EH (cell line): Measurements from ENCODE around the gene OR4M1.
"Not testable (repeated sequence)": the region's sequence is repeated elsewhere in the genome, so short reads cannot be mapped to it uniquely, and the experiment has no call there.

Experiments used
- DNase-seq: peaks from one replicate; pipeline ENCODE4 v3.0.0-alpha.2; 2015; ENCODE audit warnings: low read depth

Gene OR4M1, protein sequence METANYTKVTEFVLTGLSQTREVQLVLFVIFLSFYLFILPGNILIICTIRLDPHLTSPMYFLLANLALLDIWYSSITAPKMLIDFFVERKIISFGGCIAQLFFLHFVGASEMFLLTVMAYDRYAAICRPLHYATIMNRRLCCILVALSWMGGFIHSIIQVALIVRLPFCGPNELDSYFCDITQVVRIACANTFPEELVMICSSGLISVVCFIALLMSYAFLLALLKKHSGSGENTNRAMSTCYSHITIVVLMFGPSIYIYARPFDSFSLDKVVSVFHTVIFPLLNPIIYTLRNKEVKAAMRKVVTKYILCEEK

DNA sequence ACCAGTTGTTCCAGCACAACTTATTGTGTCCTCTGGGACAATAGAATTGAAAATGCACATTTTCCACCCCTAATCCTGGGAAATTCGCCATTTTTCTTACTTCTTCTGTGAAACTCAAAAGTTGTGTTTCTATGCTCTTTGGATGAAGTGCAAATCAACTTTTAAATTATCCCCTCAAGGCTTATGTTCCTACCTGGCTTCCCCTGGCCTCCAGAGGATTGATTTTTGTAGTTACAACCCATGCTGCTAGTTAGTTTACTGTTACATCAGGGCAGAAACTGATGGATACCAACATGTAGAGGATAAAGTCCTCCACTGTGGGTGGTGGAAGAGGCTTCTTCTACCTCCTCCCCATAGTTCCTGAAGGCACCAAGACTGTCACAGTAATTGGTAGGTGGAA, at the start of gene OR4M1:
Gene OR4M1, plus strand, starts transcription at position 301 of the 400 bp plus-strand sequence. CDS start 6,819 bp downstream, outside the sequence.
- DNase-seq, result not testable (repeated sequence)

DNA sequence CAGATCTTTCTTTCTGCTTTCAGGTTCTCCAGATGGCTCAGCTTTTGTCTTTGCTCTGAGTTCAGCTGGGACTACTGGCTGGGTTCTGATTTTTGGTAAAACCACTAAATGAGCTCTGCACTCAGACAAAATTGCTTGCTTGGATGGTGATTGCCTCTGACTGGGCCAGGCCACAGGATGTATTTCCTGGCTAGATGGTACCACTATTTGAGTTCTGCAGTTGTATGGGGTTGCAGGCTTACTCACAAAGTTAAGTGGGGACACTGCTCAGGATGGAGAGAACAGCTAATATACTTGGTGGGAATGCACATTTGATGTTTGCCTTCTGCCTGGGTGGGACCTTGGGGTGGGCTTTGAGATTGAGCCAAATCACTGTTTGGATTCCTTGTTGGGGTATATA, 43.9 kb upstream of the OR4M1 start:
- no peak for DNase-seq

DNA sequence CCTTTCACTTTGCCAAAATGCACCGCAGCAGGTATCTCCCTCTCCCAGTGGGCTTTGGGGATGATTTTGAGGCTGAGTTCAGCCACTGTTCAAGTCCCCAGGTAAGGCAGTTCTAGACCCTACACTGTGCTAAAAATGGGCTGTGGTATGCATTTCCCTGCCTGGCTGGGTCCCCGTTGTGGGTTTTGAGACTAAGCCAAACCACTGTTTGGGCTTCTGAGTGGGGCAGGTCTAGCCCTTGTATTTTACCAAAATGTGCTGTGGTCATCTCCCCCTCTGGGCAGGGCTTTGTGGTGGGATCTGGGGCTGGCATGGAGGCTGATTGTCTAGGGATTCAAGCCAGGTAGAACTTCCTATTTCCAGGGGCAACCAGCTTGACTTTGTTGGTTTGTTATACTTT, 43.5 kb upstream of the OR4M1 start:
- DNase-seq, result no peak

DNA sequence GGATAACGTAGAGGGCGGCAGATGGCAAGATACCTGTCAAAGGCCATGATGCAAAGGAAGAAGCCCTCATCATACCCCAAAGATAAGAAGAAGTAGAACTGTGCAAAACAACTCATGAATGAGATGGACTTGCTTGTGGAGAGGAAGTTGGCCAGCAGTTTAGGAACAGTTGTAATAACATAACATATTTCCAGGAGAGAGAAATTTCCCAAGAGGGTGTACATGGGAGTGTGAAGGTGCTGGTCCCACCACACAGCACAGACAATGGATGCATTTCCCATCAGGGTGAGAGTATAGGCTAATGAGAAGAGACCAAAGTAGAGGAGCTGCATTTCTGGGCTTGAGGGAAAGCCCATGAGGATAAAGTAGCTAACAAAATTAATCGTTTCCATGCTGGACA, 39.4 kb upstream of the OR4M1 start:
- DNase-seq, result not testable (repeated sequence)

DNA sequence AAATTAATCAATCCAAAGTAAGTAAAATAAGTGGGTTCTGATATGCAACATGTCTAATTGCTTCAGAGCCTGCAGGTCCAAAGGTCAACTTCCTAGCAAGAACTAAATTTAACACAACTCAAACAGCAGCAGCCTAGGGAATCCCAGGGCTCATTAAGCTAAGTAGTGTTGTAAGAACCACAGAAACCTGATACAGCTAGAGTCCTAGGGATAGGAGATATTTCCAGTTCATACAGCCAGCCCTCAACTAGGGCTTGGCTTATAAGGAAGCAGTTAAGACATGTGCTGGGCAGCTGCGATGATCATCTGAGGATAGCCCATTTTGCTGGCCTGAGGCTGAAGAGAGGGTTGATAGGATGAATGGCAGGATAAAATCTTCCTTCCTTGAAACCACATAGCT, 30.0 kb upstream of the OR4M1 start, which contains the start of gene OR4Q3:
Gene OR4Q3, plus strand, starts transcription at position 316 of the 400 bp plus-strand sequence.
- no peak for DNase-seq

DNA sequence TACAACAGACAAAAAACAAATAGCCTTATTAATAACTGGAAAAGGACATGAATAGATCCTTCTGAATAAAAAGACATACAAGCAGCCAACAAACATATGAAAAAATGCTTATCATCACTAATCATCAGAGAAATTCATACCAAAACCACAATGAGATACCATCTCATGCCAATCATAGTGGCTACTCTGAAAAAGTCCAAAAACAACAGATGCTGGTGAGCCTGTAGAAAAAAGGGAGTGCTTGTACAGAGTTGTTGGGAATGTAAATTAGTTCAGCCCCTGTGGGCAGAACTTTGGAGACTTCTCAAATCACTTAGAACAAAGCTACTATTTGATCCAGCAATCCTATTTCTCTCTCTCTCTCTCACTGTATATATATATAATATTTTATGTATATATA, 21.0 kb upstream of the OR4M1 start:
- DNase-seq, result not testable (repeated sequence)

DNA sequence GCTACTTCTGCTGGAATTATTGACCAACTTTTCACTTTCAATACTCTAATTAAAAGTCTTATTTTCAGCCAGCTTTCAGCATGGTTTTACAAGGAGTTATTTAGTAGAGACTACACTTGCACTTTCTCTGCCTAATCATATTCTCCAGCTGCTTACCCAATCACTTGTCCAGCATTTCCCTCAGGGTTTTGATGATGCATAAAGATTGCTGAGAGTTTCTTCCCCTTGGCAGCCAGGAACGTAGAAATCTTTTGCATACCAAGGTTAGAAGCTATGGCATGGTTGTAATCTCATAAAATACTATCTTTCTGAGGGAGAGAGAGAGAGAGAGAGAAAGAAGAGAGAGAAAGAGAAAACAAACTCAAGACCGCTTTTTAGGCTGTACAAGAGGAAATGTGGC, 19.1 kb upstream of the OR4M1 start:
- no peak for DNase-seq

DNA sequence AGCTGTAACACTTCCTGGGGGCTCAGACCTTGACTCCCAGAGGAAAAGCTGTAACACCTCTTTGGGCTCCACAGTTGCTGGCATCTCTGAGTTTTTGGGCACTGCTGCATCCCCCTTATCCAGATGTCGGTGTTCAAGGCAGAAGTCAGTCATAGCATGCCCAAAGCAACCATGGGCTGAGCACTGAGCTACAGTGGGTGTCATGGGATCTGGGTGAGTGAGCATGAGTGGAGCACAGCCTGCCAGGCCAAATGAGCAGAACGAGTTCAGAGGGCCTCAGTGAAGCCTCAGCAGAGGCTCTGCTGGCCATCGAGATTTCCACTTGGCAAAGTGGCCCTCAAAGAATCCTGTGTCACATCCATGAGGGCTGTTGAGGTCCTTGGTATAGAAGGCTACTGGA, 1.8 kb upstream of the OR4M1 start:
- DNase-seq, result not testable (repeated sequence)

DNA sequence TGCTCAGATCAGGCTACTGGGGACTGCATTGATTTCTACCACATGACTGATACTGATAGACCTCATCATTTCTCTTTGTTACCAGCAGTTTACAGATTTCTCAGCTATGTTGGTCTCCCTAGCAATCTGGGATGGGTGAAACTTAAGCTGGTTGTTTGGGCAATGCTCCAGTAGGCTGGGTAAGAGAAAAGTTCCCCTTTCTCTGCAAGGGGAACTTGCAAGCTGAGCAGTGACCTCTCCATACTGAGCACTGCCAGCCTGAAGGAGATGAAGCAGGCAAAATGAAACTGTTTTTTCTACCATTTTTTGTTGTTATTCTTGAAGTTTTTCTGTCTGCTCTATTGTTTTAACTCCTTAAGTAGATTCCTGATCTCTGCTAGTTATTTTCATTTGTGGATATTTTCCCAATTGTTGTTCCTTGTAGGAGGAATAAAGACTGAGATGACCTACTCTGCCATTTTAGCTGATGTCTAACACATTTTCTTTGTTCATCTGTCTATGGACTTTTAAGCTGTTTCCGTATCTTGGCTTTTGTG, 1.3 kb upstream of the OR4M1 start:
- DNase-seq, result no peak

DNA sequence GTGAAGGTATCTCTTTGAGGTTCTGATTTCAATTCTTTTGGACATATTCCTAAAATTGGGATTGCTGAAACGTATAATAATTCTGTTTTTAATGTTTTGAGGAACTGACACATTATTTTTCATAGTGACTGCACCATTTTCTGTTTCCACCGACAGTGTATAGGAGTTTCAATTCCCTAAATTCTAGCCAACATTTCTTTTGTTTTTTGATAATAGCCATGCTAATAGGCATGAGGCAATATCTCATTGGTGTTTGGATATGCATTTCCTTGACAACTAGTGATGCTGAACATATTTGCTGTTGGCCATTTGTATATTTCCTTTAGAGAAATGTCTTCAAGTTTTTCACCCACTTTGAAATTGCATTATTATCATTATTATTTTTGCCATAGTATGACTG, 850 bp upstream of the OR4M1 start:
- not testable (repeated sequence) for DNase-seq

DNA sequence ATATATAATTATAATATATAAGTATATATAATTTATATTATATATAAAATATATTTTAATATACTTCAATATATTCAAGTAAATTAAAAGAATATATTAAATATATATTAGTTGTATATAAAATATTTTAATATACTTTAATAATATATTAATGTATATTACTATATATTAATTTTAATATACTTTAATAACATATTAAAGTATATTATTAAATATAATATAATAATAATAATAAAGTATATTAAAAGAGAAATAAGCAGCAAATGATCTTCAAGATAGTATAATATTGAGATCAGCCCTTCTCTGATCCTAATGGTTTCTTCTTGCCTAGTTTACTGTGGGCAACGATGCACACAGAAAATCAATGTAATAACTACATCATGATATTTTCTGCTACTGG, 2.3 kb downstream of the OR4M1 start:
- DNase-seq, result no peak

DNA sequence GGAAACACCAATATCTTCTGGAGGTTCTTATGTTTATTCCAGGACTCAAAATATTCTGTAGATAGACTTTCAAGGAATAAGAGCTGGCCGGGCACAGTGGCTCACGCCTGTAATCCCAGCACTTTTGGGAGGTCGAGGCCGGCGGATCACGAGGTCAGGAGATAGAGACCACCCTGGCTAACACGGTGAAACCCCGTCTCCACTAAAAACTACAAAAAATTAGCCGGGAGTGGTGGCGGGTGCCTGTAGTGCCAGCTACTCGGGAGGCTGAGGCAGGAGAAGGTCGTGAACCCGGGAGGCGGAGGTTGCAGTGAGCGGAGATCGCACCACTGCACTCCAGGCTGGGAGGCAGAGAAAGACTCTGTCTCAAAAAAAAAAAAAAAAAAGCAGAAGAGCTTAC, 12.5 kb downstream of the OR4M1 start:
- not testable (repeated sequence) for DNase-seq

DNA sequence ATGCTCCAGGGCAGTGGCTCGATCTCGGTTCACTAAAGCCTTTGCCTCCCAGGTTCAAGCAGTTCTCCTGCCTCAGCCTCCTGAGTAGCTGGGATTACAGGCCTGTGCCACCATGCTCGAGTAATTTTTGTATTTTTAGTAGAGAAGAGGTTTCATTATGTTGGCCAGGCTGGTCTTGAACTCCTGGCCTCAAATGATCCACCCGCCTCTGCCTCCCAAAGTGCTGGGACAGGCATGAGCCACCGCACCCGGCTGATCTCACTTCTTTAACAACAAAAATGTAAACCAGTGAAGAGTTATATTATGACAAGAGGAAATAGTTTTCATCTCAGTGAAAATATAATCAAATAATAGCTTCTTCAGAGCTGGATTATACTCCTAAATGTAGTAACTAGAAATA, 14.0 kb downstream of the OR4M1 start:
- DNase-seq, result not testable (repeated sequence)

DNA sequence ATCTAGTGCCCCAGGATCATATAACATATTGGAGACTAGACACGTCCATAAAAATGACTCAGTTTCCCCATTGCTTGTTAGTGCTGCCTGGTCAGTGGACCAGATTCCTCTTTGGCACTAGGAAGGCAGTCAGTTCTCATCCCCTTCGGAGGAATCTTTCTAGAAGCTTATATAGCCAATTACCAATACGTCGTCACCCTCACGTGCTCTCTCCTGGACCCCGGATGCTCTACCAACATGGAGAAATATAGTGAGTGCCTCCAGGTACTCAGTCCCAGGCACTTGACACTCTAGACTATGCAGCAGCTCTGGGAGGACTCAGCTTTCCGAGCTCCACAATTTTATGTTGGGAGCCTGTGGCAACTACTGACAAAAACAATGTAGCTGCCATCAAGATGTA, 14.8 kb downstream of the OR4M1 start:
- DNase-seq, result not testable (repeated sequence)

DNA sequence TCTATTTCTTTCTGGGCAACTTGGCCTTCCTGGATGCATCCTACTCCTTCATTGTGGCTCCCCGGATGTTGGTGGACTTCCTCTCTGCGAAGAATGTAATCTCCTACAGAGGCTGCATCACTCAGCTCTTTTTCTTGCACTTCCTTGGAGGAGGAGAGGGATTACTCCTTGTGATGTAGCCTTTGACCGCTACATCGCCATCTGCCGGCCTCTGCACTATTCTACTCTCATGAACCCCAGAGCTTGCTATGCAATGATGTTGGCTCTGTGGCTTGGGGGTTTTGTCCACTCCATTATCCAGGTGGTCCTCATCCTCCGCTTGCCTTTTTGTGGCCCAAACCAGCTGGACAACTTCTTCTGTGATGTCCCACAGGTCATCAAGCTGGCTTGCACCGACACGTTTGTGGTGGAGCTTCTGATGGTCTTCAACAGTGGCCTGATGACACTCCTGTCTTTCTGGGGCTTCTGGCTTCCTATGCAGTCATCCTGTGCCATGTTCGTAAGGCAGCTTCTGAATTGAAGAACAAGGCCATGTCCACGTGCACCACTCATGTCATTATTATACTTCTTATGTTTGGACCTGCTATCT, 23.3 kb downstream of the OR4M1 start:
- DNase-seq, result not testable (repeated sequence)

DNA sequence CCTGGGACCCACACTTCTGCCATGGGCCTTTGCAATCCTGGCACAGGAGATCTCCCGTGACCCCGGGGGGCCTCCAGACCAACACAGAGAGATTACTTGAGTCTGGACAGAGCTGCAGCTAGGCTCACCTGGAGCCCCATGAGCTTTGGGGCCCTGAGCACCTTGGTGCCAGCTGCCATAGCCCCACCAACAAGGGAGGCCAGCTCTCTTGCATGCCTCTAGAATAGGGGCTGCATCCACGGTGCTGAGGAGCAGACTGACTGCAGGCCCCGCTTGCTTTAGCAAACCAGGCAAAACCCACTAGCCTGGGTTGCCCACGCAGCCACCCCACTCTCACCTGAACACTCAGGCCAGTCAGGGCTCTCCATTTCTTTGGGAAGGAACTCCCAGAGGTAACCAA, 26.6 kb downstream of the OR4M1 start:
- no peak for DNase-seq

DNA sequence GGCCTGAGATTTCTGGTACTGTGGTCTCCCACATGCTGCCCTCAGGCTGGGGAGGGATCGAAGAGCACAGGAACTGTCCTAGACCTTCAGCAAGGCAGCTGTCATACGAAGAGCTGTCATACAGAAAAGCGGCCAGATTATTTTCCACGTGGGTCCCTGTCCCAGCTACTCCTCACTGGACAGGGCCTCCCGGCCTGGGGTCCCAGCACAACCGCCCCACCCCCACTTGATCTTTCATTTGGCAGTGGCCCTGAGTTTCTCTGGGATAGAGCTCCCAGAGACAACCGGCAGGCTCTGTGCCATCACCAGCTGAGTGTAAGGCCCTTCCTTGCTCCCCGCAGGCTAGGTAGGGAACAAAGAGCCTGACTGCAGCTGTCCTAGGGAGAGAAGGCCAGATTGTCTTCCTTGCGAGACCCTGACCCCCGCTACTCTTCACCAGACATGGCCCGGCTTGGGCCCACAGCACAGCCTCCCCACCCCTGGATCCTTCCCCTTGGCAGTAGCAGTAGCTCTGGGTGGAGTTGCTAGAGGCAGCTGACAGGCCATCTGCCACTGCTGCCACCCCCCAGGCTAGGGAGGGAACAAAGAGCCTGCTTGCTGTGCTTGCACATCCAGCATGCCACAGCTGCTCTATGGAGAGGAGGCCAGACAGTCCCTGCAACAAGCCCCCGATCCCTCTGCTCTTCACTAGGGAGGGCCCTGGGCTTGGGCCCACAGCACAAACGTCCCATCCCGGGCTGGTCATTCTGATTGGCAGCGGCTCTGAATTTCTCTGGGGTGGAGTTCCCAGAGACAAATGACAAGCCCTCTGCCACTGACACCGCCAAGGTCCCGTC, 27.2 kb downstream of the OR4M1 start:
- DNase-seq, result no peak

DNA sequence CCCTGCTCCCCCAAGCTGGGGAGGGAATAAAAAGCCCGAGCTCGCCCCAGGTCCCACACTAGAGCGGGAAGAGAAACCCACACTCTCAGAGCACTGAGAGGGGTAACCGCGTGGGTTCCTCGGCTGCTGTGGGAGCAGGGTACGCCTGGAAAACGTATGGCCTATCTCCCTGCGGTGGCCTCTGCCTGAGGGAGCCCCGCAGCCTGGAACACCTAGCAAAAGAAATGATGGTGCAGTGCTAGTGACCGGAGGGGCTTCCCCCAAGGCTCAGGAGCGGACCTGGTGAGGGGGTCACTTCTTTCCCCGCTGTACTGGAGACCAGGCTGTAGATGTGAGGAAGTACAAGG, 27.8 kb downstream of the OR4M1 start:
- DNase-seq, result no peak

DNA sequence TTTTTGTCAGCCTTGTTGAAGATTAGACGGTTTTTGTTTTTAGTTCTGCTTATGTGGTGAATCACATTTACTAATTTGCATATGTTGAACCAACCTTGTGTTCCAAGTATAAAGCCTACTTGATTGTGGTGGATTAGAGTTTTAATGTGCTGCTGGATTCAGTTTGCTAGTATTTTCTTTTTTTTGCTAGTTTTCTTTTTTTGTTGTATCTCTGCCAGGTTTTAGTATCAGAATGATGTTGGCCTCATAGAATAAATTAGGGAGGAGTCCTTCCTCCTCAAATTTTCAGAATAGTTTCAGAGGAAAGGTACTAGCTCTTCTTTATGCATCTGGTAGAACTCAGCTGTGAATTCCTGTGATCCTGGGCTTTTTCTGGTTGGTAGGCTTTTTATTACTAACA, 30.2 kb downstream of the OR4M1 start, which contains the start of gene OR4N2:
Gene OR4N2, plus strand, starts transcription at position 301 of the 400 bp plus-strand sequence. CDS start 23,679 bp downstream, outside the sequence.
- not testable (repeated sequence) for DNase-seq

DNA sequence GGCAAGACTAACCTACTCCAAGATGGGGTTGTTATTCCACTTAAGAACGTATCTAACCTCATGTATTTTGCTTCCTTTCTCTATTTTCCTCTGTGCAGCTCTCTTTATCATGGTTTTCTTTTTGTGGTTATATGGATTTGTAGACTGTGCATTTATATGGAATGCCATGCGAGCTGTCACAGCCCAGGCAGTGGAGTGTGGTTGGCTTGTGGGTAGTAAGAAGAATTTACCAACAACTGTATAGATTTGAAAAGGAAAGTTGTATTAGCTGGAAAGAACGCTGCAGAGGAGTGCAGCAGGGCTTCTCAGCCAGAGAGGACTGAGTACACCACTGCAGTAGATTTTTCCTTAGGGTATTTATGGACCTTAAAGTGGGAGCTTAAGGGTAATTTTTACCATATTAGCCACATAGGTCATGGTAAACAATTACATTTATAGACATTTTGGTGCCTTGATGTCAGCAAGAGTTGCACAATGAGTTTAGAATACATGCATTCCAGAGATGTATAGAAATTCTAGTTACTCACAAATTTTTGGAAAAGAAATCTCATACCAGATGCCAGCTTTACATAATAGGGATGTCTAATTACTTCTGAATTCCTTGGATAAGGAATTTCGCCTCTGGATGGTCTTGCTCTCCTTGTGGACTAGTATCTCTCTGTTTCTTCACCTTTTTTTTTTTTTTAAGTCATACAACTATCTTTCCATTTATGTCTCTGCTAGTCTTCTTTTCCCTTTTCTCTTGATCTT, 40.0 kb downstream of the OR4M1 start:
- not testable (repeated sequence) for DNase-seq

DNA sequence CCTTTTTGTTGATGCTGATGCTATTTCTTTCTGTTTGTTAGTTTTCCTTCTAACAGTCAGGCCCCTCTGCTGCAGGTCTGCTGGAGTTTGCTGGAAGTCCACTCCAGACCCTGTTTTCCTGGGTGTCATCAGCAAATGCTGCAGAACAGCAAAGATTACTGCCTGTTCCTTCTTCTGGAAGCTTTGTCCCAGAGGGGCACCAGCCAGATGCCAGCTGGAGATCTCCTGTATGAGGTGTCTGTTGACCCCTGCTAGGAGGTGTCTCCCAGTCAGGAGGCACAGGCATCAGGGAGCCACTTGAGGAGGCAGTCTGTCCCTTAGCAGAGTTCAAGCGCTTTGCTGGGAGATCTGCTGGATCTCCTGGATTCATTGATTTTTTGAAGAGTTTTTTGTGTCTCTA, 46.6 kb downstream of the OR4M1 start:
- DNase-seq, result not testable (repeated sequence)

DNA sequence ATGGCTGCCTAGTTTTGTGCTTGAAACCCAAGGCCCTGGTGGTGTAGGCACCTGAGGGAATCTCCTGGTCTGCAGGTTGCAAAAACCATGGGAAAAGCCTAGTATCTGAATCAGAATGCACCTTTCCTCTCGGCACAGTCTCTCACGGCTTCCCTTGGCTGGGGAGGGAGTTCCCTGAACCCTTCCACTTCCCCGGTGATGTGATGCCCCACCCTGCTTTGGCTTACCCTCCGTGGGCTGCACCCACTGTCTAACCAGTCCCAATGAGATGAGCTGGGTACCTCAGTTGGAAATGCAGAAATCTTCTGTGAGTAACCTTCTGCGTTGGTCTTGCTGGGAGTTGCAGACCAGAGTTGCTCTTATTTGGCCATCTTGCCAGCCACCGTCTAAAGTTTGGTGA, 47.7 kb downstream of the OR4M1 start:
- DNase-seq, result not testable (repeated sequence)
